GM13976 (cell line): ENCODE measurements around the gene GFER.

Experiments
- DNase-seq: peaks from one replicate; pipeline ENCODE4 v3.0.0; 2012; ENCODE audit warnings: low spot score
- in situ Hi-C: fragments of 300-500 bp; cut with MboI; formaldehyde crosslinking; loops from one replicate; pipeline ENCODE4 v1.12.0; 2022; ENCODE audit warnings: low sequenced_read_pairs, mixed read lengths, inconsistent platforms; ENCODE audit not compliant: unreplicated experiment
- TF ChIP-seq, protein P1 (sequence below): IDR thresholded peaks from 2 replicates; pipeline ENCODE4 v1.5.1; 2012; ENCODE audit warnings: borderline replicate concordance, mild to moderate bottlenecking; ENCODE audit not compliant: insufficient read depth; ENCODE audit errors: extremely low read depth, missing control alignments, control extremely low read depth

GFER gene

DNA sequence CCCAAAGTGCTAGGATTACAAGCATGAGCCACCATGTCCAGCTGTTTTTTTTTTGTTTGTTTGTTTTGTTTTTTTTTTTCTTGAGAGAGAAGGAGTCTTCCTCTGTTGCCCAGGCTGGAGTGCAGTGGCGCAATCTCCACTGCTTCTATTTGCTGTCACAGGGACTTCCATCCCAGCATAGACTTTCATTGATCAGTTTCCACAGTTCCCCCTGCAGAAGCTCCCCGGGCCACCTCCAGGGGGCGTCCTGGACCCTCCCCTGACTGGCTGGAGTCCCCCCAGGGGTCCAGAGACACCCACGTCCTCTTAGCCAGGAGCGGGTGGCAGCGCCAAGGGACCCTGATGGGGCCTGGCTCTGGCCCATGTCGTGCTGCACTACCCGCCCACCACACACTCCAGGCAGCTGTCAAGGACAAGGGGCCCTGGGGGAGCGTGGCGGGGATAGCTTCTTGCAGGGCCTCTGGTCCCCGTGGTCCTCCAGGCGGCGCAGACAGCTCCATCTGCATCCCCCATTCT lies 32.5 kb downstream of the GFER start:
- TF ChIP-seq, protein P1, sequence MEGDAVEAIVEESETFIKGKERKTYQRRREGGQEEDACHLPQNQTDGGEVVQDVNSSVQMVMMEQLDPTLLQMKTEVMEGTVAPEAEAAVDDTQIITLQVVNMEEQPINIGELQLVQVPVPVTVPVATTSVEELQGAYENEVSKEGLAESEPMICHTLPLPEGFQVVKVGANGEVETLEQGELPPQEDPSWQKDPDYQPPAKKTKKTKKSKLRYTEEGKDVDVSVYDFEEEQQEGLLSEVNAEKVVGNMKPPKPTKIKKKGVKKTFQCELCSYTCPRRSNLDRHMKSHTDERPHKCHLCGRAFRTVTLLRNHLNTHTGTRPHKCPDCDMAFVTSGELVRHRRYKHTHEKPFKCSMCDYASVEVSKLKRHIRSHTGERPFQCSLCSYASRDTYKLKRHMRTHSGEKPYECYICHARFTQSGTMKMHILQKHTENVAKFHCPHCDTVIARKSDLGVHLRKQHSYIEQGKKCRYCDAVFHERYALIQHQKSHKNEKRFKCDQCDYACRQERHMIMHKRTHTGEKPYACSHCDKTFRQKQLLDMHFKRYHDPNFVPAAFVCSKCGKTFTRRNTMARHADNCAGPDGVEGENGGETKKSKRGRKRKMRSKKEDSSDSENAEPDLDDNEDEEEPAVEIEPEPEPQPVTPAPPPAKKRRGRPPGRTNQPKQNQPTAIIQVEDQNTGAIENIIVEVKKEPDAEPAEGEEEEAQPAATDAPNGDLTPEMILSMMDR, result peak; percentile 18
- no peak for DNase-seq
- in situ Hi-C loops, result loop anchor here (25.0 kb wide), 1 partner anchor 471 kb away; the partner anchor contains the start of gene TBC1D24

DNA sequence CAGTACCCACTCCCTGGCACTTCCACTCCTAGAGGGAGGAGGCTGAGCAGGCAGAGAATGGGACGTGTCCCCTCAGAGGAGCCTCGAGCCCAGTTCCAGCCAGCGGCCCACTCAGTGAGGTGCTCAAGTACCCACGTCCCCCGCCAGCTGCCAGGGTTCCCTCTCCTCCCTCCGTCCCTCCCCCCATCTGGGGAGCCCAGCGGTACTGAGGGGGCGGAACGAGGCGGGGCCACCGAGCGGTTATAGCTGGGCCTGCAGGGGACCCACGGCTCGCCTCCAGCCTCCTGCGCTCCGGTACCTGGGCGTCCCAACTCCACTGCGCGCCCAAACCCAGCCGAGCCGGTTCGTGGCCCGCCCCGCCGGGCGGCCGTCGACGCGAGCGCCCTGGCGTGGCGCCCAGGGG lies 35.5 kb downstream of the GFER start, which contains the start of gene NPW:
TSS of gene NPW (plus strand) at position 268 of the 403 bp plus-strand sequence.
- in situ Hi-C loops, result loop anchor here (25.0 kb wide), 1 partner anchor 468 kb away; the partner anchor contains the start of gene TBC1D24
- TF ChIP-seq, protein P1, result no peak
- DNase-seq, result no peak

DNA sequence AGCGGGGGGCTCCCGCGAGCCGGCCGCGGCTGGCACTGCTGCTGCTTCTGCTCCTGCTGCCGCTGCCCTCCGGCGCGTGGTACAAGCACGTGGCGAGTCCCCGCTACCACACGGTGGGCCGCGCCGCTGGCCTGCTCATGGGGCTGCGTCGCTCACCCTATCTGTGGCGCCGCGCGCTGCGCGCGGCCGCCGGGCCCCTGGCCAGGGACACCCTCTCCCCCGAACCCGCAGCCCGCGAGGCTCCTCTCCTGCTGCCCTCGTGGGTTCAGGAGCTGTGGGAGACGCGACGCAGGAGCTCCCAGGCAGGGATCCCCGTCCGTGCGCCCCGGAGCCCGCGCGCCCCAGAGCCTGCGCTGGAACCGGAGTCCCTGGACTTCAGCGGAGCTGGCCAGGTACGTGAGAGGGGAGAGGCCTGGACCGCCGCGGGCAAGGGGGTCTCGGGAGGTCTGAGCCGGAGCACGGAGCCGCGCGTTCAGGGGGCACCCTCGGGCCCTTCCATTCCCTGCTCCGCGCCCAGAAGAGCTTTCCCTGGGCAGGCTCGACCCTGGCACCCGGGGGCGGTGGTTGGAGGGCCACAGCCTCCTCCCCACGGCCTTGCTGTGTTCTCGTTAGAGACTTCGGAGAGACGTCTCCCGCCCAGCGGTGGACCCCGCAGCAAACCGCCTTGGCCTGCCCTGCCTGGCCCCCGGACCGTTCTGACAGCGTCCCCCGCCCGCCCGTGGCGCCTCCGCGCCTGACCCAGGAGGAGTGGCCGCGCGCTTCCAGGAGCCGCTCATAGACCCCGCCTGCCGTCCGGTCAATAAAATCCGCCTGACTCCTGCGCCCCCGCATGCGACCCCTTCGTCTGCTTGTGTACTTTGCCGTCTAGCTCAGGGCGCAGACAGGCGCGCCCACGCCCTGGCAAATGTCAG lies 36.2 kb downstream of the GFER start:
- DNase-seq, result no peak
- in situ Hi-C loops, result loop anchor here (25.0 kb wide), 1 partner anchor 467 kb away; the partner anchor contains the start of gene TBC1D24
- TF ChIP-seq, protein P1, result no peak

DNA sequence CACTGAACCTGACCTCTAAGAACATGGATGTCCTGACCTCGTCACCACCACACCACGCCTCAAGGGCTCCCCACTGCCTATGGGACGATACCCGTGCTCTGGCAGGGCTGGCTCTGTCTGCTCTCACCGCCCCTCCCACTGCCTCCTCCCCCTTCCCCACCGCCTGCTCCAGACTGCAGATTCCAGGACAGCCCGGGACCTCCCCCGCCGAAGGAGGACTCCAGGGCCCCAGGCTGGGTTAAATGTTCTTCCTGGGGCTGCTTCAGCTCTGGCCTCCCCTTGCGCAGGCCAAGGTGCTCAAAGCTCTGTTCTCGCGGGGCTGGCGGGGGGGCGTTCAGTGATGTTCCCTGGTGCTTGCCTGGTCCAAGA lies 38.7 kb downstream of the GFER start:
- in situ Hi-C loops, result loop anchor here (25.0 kb wide), 1 partner anchor 465 kb away; the partner anchor contains the start of gene TBC1D24
- peak; percentile 60 for DNase-seq
- TF ChIP-seq, protein P1, result no peak

DNA sequence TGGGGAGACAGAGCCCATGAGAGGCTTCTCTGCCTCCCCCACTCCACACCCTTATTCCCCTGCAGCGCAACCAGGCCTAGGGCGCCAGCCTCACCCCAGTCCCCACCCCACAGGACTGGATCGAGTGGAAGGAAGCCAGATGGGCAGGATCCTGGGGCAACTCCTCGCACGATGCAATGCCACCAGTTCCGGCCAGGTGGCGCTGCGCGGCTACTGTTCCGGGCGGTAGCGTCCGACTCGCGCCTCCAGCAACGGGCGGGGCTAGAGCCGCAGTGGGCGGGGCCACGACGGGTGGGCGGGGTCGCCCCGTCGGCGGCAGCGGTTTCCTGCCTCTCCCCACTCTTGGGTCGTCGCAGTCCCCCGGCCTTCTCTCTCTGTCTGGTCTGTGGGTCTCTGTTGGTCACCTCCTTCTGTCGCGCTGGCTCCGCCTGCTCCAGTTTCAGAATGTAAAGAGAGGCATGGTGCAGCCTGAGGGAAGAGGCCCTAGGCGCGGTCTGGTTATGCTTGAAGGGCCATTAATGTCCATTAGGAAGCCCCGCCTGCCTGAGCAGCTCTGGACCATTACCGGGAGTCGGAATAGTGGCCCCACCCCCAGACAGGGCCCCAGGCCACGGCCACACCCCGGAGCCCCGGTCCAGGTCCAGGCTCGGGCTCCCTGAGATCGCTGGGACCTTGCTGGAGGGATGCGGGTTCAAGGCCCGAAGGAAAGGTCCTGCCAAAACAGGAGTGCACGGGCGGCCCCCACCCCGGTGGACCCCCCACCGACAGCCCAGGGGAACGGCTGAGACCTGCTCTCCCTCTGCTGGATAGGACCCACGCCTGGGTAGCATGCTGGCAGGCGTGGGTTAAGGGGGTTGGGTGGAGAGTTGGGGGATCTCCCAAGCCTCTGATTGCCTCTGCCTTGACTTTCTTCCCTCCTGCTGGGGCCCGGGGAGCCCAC lies 39.4 kb downstream of the GFER start:
- TF ChIP-seq, protein P1, result peak; percentile 95
- in situ Hi-C loops, result loop anchor here (25.0 kb wide), 1 partner anchor 464 kb away; the partner anchor contains the start of gene TBC1D24
- DNase-seq, result peak; percentile 99

DNA sequence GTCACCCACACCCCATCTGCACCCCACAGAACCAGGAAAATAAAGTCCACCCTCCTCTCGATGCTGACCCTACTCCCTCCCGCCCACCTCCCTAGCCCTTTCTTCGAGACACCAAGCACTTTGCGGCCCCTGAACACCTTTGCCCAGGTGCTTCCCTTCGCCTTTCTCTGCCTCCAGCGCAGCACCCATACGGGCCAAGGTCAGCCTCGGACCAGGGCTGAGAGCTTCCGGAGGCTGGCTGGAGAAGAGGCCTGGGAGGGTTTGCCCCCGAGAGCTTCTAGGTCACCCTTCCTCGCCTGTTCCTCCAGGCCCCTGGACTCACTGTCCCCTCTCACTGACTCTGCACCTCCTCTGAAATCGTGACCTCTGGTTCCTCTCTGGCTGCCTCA lies 40.0 kb downstream of the GFER start:
- in situ Hi-C loops, result loop anchor here (25.0 kb wide), 1 partner anchor 463 kb away; the partner anchor contains the start of gene TBC1D24
- DNase-seq, result no peak
- TF ChIP-seq, protein P1, result no peak
